Ishikawa (cell line): Measurements from ENCODE around the gene MYBPC2.
A peak's percentile ranks its signal among the peaks of the same experiment; 100 is the strongest.

ENCODE experiments used
- CEBPB ChIP-seq: IDR thresholded peaks from 2 replicates; pipeline ENCODE4 v1.6.1; 2012
- CREB1 ChIP-seq: IDR thresholded peaks from 2 replicates; pipeline ENCODE4 v1.6.1; 2012; ENCODE audit warnings: low read depth
- EGR1 ChIP-seq: IDR thresholded peaks from 2 replicates; pipeline ENCODE4 v1.6.1; 2012
- EP300 ChIP-seq: IDR thresholded peaks from 2 replicates; pipeline ENCODE4 v1.6.1; 2012; ENCODE audit warnings: borderline replicate concordance
- FOXM1 ChIP-seq: IDR thresholded peaks from 2 replicates; pipeline ENCODE4 v1.6.1; 2012; ENCODE audit warnings: low read depth, borderline replicate concordance
- MAX ChIP-seq: IDR thresholded peaks from 2 replicates; pipeline ENCODE4 v1.6.1; 2012
- NFIC ChIP-seq: IDR thresholded peaks from 2 replicates; pipeline ENCODE4 v1.6.1; 2012
- RAD21 ChIP-seq: IDR thresholded peaks from 2 replicates; pipeline ENCODE4 v1.6.1; 2012; ENCODE audit warnings: low read depth
- REST ChIP-seq: IDR thresholded peaks from 2 replicates; pipeline ENCODE4 v1.6.1; 2012; ENCODE audit warnings: low read depth, mild to moderate bottlenecking
- TAF1 ChIP-seq: IDR thresholded peaks from 2 replicates; pipeline ENCODE4 v1.6.1; 2012; ENCODE audit warnings: low read depth, mild to moderate bottlenecking
- TCF12 ChIP-seq: IDR thresholded peaks from 2 replicates; pipeline ENCODE4 v1.6.1; 2012; ENCODE audit warnings: low read depth
- TEAD4 ChIP-seq: IDR thresholded peaks from 2 replicates; pipeline ENCODE4 v1.6.1; 2012
- USF1 ChIP-seq: IDR thresholded peaks from 2 replicates; pipeline ENCODE4 v1.6.1; 2012
- YY1 ChIP-seq: IDR thresholded peaks from 2 replicates; pipeline ENCODE4 v1.6.1; 2012; ENCODE audit warnings: low read depth
- ZBTB7A ChIP-seq: IDR thresholded peaks from 2 replicates; pipeline ENCODE4 v1.6.1; 2012; ENCODE audit warnings: low read depth

MYBPC2 gene

GRCh38 chr19:50431343-50432220 is 1.1 kb upstream of the MYBPC2 start:
- TF ChIP-seq TCF12 (no peak), TAF1 (no peak), RAD21 (no peak), MAX (peak; percentile 56), TEAD4 (no peak), EGR1 (no peak), YY1 (no peak), CEBPB (no peak), ZBTB7A (peak; percentile 61), NFIC (no peak; the same call in 1 of the 2 replicates), CREB1 (peak; percentile 92)

GRCh38 chr19:50433201-50434180 is 799 bp downstream of the MYBPC2 start:
- TF ChIP-seq TEAD4 (no peak), NFIC (no peak), REST (no peak), EP300 (no peak), TCF12 (no peak), USF1 (no peak), YY1 (no peak), CREB1 (no peak), TAF1 (no peak), CEBPB (no peak), EGR1 (no peak), RAD21 (no peak), FOXM1 (no peak), MAX (no peak), ZBTB7A (no peak)

- TF ChIP-seq ZBTB7A (peak; percentile 77; the same call in 1 of the 2 replicates), EP300 (peak; percentile 36; the same call in 1 of the 2 replicates), RAD21 (no peak), NFIC (peak; percentile 91)
These were observed 1.8 kb downstream of the MYBPC2 start for GRCh38 chr19:50434525-50434924.

- TF ChIP-seq CREB1 (no peak), TCF12 (no peak), TAF1 (no peak)
These were observed 2.5 kb downstream of the MYBPC2 start for GRCh38 chr19:50435221-50435620.

GRCh38 chr19:50435627-50436026 is 2.9 kb downstream of the MYBPC2 start:
- TF ChIP-seq RAD21: no peak

GRCh38 chr19:50437862-50438449 is 5.3 kb downstream of the MYBPC2 start:
- TF ChIP-seq REST: no peak
- TF ChIP-seq EP300: no peak
- no peak for TF ChIP-seq TAF1
- no peak for TF ChIP-seq EGR1
- no peak for TF ChIP-seq TEAD4
- TF ChIP-seq CREB1: no peak
